Measurements from ENCODE around the gene SLC25A42.

The SLC25A42 gene

DNA sequence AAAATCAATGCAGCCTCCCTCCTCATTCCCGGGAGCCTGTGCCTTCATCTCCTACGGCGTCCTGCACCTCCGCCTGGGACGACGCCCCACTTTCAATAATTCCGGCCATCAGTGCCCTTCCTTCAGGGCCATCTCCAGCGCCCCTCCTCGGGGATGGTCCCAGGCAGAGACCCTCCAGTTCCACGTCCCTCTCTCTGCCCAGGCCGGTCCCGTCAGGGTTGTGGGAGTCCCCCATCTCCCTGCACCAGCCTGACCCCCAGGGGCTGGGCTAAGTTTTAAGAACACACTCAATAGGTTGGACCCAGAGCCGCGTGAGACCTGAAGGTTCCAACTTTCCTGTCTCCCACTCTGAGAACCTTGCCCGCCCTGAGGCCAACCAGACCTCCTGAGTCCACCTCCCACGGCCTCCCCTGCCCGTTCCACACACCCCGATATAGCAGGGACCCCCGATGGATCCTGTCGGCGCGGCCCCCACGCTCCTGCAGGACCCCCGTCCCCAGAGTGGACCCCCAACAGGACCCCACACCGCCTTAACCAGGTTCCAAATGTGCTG lies 73.8 kb downstream of the SLC25A42 start:
- H3K27ac ChIP-seq (ENCODE audit: low read length, poor library complexity, severe bottlenecking), result no peak overlapping the region
- peak overlapping the region in 1 of 2 experiments; percentile 23 for H3K18ac ChIP-seq (ENCODE audit: low read depth in 1 of 2, low read length in 2 of 2)
- peak overlapping the region; percentile 93 for H2BK120ac ChIP-seq (ENCODE audit: low read depth, low read length)
- H2BK12ac ChIP-seq (ENCODE audit: low read length in 2 of 2), result no peak overlapping the region
- H3K79me1 ChIP-seq (replicated peaks; ENCODE audit: low read length, poor library complexity, severe bottlenecking), result peaks cover 23% of the 10 kb centered on the region
- H2BK5ac ChIP-seq (ENCODE audit: low read depth, low read length, poor library complexity, severe bottlenecking), result no peak overlapping the region
- H4K8ac ChIP-seq (ENCODE audit: low read length), result peak overlapping the region; percentile 83
- H4K91ac ChIP-seq (ENCODE audit: low read length), result peak overlapping the region; percentile 45
- peaks cover 0 to 5% of the 10 kb centered on the region in 2 experiments for H3K27me3 ChIP-seq (ENCODE audit: control insufficient read depth in 1 of 2, insufficient read depth in 1 of 2, low read length in 2 of 2)
- H3K4me1 ChIP-seq (ENCODE audit: control insufficient read depth, insufficient read depth, low read depth, low read length), result peaks cover 13% of the 10 kb centered on the region
- DNase-seq, result peak; percentile 6
- H3K36me3 ChIP-seq (ENCODE audit: control insufficient read depth in 1 of 2, insufficient read depth in 2 of 2, low read depth in 1 of 2, low read length in 2 of 2), result peaks cover 0 to 5% of the 10 kb centered on the region in 2 experiments
- no peaks in the 10 kb centered on the region for H3K9me3 ChIP-seq (ENCODE audit: control insufficient read depth, low read length)
- peak overlapping the region; percentile 95 for H3K9ac ChIP-seq (ENCODE audit: low read length)
- H3K4me3 ChIP-seq (ENCODE audit: insufficient read depth in 1 of 2, low read depth in 1 of 2, low read length in 2 of 2), result peak overlapping the region; percentile 64 to 93
- peak overlapping the region; percentile 49 for H2BK15ac ChIP-seq (ENCODE audit: low read depth, poor library complexity, severe bottlenecking)
- WGBS, result 42% methylated on average over 25 of the region's 25 CpGs
- H3K4me2 ChIP-seq (ENCODE audit: low read length, poor library complexity, severe bottlenecking), result peak overlapping the region; percentile 93
- no peak overlapping the region for H2AK5ac ChIP-seq (ENCODE audit: low read length, severe bottlenecking)
- H2AFZ ChIP-seq (ENCODE audit: low read depth, low read length), result peak overlapping the region; percentile 66
- no peak overlapping the region for H3K23ac ChIP-seq (ENCODE audit: low read length in 2 of 2)
- H3K4ac ChIP-seq (ENCODE audit: low read depth in 1 of 2, low read length in 2 of 2), result peak overlapping the region in 1 of 2 experiments; percentile 62
- peak overlapping the region in 1 of 2 experiments; percentile 19 for H3K14ac ChIP-seq (ENCODE audit: low read length in 2 of 2)

DNA sequence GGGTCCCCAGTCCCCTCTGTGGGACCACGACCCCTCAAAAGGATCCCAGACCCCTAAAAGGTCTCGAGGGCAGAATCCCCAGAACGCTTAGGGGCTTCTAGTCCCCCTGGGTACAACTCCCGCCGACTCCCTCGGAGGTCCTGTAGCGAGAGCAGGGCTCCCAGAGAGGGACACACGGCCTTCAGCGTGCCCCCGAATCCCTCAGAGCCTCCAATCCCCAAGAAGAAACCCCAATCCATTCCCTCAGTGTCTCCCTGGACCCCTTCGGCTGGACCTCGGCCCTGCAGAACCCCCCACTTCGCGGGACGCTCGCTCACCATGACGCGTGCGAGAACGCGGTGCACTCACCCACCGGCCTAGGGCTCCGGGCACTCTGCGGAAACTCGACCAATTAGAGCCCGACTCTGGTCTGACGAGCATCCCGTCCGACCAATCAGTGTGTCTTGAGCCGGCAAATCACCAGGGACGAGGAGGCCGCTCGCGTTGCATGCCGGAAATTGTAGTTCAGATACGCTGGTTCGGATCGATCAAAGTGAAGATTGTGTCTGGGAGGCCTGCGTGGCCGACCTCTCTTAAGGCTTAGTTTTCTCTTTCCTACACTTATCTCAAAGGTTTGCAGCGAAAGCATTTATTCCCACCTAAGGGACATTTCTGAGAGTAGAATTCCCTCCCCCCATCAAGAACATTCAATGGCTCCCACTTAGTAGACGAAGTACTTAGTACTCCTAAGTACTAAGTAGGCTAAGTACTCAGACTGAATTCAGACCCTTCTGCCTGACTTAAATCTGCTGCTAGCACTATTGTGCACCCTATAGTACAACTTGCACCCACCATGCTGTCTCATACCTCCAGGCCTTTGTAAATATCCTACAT lies 74.6 kb downstream of the SLC25A42 start, which contains the start of gene TMEM161A:
Gene TMEM161A (minus strand): TSS at position 370 of the 873 bp plus-strand sequence. CDS start 50 bp downstream, at position 320.
- Histone ChIP-seq H3K14ac (ENCODE audit: low read length in 2 of 2) (peak within 1 kb of the TSS in 1 of 2 experiments; percentile 95), H3K27me3 (ENCODE audit: control insufficient read depth in 1 of 2, insufficient read depth in 1 of 2, low read length in 2 of 2) (peaks cover 0 to 5% of the 10 kb centered on the region in 2 experiments), H3K36me3 (ENCODE audit: control insufficient read depth in 1 of 2, insufficient read depth in 2 of 2, low read depth in 1 of 2, low read length in 2 of 2) (no peaks in the 10 kb centered on the region), H4K8ac (ENCODE audit: low read length) (peak within 1 kb of the TSS; percentile 83), H2AFZ (ENCODE audit: low read depth, low read length) (peak within 1 kb of the TSS; percentile 66), H2AK5ac (ENCODE audit: low read length, severe bottlenecking) (no peak within 1 kb of the TSS), H3K18ac (ENCODE audit: low read depth in 1 of 2, low read length in 2 of 2) (peak within 1 kb of the TSS; percentile 23 to 75), H4K91ac (ENCODE audit: low read length) (peak within 1 kb of the TSS; percentile 45), H3K4me1 (ENCODE audit: control insufficient read depth, insufficient read depth, low read depth, low read length) (peaks cover 13% of the 10 kb centered on the region), H3K9ac (ENCODE audit: low read length) (peak within 1 kb of the TSS; percentile 95), H2BK5ac (ENCODE audit: low read depth, low read length, poor library complexity, severe bottlenecking) (no peak within 1 kb of the TSS), H3K23ac (ENCODE audit: low read length in 2 of 2) (no peak within 1 kb of the TSS), H3K79me1 (replicated peaks; ENCODE audit: low read length, poor library complexity, severe bottlenecking) (peaks cover 20% of the 10 kb centered on the region), H3K9me3 (ENCODE audit: control insufficient read depth, low read length) (no peaks in the 10 kb centered on the region), H3K27ac (ENCODE audit: low read length, poor library complexity, severe bottlenecking) (no peak within 1 kb of the TSS), H3K4me3 (ENCODE audit: insufficient read depth in 1 of 2, low read depth in 1 of 2, low read length in 2 of 2) (peak within 1 kb of the TSS; percentile 64 to 93), H2BK120ac (ENCODE audit: low read depth, low read length) (peak within 1 kb of the TSS; percentile 93), H2BK15ac (ENCODE audit: low read depth, poor library complexity, severe bottlenecking) (peak within 1 kb of the TSS; percentile 49), H3K4ac (ENCODE audit: low read depth in 1 of 2, low read length in 2 of 2) (peak within 1 kb of the TSS in 1 of 2 experiments; percentile 62), H3K4me2 (ENCODE audit: low read length, poor library complexity, severe bottlenecking) (peak within 1 kb of the TSS; percentile 93), H2BK12ac (ENCODE audit: low read length in 2 of 2) (no peak within 1 kb of the TSS)
- 3% methylated on average over 42 of the region's 42 CpGs for WGBS
- peak; percentile 99 for DNase-seq

DNA sequence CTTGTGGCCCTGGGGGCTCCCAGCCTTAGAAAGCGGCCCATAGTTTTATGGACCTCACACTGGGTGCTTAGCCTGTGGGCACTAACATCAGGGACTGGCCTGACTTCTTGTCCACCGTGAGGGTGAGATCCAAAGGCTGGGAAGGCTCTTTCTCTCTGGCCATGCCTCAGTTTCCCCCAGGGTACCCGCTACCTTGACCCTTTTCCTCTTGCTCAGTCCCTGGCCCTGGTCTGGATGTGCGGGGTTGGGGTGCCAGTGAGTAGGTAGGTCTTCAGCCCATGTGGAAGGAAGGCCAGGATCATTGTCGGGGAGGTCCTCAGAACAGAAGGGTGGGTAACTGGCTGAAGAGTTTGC lies 76.1 kb downstream of the SLC25A42 start:
- Histone ChIP-seq H3K4me2 (ENCODE audit: low read length, poor library complexity, severe bottlenecking) (no peak overlapping the region), H3K18ac (ENCODE audit: low read depth in 1 of 2, low read length in 2 of 2) (no peak overlapping the region), H2BK12ac (ENCODE audit: low read length in 2 of 2) (no peak overlapping the region), H3K27me3 (ENCODE audit: control insufficient read depth in 1 of 2, insufficient read depth in 1 of 2, low read length in 2 of 2) (peaks cover 0 to 5% of the 10 kb centered on the region in 2 experiments), H3K27ac (ENCODE audit: low read length, poor library complexity, severe bottlenecking) (no peak overlapping the region), H3K4ac (ENCODE audit: low read depth in 1 of 2, low read length in 2 of 2) (no peak overlapping the region), H3K14ac (ENCODE audit: low read length in 2 of 2) (no peak overlapping the region), H4K8ac (ENCODE audit: low read length) (no peak overlapping the region), H4K91ac (ENCODE audit: low read length) (no peak overlapping the region), H2BK120ac (ENCODE audit: low read depth, low read length) (no peak overlapping the region), H3K4me1 (ENCODE audit: control insufficient read depth, insufficient read depth, low read depth, low read length) (peaks cover 10% of the 10 kb centered on the region), H2BK5ac (ENCODE audit: low read depth, low read length, poor library complexity, severe bottlenecking) (no peak overlapping the region), H2AK5ac (ENCODE audit: low read length, severe bottlenecking) (no peak overlapping the region), H3K9ac (ENCODE audit: low read length) (no peak overlapping the region), H3K79me1 (replicated peaks; ENCODE audit: low read length, poor library complexity, severe bottlenecking) (peaks cover 17% of the 10 kb centered on the region), H2AFZ (ENCODE audit: low read depth, low read length) (no peak overlapping the region), H3K36me3 (ENCODE audit: control insufficient read depth in 1 of 2, insufficient read depth in 2 of 2, low read depth in 1 of 2, low read length in 2 of 2) (no peaks in the 10 kb centered on the region), H3K4me3 (ENCODE audit: insufficient read depth in 1 of 2, low read depth in 1 of 2, low read length in 2 of 2) (no peak overlapping the region), H3K23ac (ENCODE audit: low read length in 2 of 2) (no peak overlapping the region), H3K9me3 (ENCODE audit: control insufficient read depth, low read length) (no peaks in the 10 kb centered on the region), H2BK15ac (ENCODE audit: low read depth, poor library complexity, severe bottlenecking) (no peak overlapping the region)
- DNase-seq, result no peak
- 41% methylated on average over 5 of the region's 5 CpGs for WGBS

DNA sequence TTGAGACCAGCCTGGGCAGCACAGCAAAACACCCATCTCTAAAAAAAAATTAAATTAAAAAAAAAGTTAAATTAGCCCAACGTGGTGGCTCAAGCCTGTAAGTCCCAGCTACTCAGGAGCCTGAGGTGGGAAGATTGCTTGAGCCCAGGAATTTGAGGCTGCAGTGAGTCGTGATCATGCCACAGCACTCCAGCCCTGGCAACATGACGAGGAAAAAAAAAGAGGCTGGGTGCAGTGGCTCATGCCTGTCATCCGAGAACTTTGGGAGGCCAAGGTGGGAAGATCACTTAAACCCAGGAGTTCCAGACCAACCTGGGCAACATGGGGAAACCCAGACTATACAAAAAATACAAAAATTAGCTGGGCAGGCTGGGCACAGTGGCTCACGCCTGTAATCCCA lies 76.7 kb downstream of the SLC25A42 start:
- Histone ChIP-seq H2BK12ac (ENCODE audit: low read length in 2 of 2) (no peak overlapping the region), H3K9ac (ENCODE audit: low read length) (no peak overlapping the region), H2BK15ac (ENCODE audit: low read depth, poor library complexity, severe bottlenecking) (no peak overlapping the region), H3K36me3 (ENCODE audit: control insufficient read depth in 1 of 2, insufficient read depth in 2 of 2, low read depth in 1 of 2, low read length in 2 of 2) (no peaks in the 10 kb centered on the region), H3K23ac (ENCODE audit: low read length in 2 of 2) (no peak overlapping the region), H3K79me1 (replicated peaks; ENCODE audit: low read length, poor library complexity, severe bottlenecking) (peaks cover 13% of the 10 kb centered on the region), H3K4me3 (ENCODE audit: insufficient read depth in 1 of 2, low read depth in 1 of 2, low read length in 2 of 2) (no peak overlapping the region), H3K27ac (ENCODE audit: low read length, poor library complexity, severe bottlenecking) (no peak overlapping the region), H3K4me1 (ENCODE audit: control insufficient read depth, insufficient read depth, low read depth, low read length) (peaks cover 9% of the 10 kb centered on the region), H3K27me3 (ENCODE audit: control insufficient read depth in 1 of 2, insufficient read depth in 1 of 2, low read length in 2 of 2) (peaks cover 0 to 5% of the 10 kb centered on the region in 2 experiments), H3K4ac (ENCODE audit: low read depth in 1 of 2, low read length in 2 of 2) (no peak overlapping the region), H3K14ac (ENCODE audit: low read length in 2 of 2) (no peak overlapping the region), H3K9me3 (ENCODE audit: control insufficient read depth, low read length) (no peaks in the 10 kb centered on the region), H3K18ac (ENCODE audit: low read depth in 1 of 2, low read length in 2 of 2) (no peak overlapping the region), H4K8ac (ENCODE audit: low read length) (no peak overlapping the region), H3K4me2 (ENCODE audit: low read length, poor library complexity, severe bottlenecking) (no peak overlapping the region), H2BK5ac (ENCODE audit: low read depth, low read length, poor library complexity, severe bottlenecking) (no peak overlapping the region), H2AK5ac (ENCODE audit: low read length, severe bottlenecking) (no peak overlapping the region), H2BK120ac (ENCODE audit: low read depth, low read length) (no peak overlapping the region), H4K91ac (ENCODE audit: low read length) (no peak overlapping the region), H2AFZ (ENCODE audit: low read depth, low read length) (no peak overlapping the region)
- DNase-seq, result no peak
- 59% methylated on average over 5 of the region's 5 CpGs for WGBS

Measured in mesenchymal stem cell (in vitro differentiated cells and primary cell).